ENCODE measurements around the gene RAB25.

The RAB25 gene

GRCh38 chr1:156110252-156110651 lies 49.3 kb downstream of the RAB25 start:
- TF ChIP-seq CTCF (IDR thresholded peaks at IDR 0.05; ENCODE audit: insufficient read depth, low read length, poor library complexity, severe bottlenecking) (no peak), EZH2phosphoT487 (conservative IDR thresholded peaks at IDR 0.05; ENCODE audit: low read length) (no peak)
- Histone ChIP-seq H2AFZ (ENCODE audit: low read depth, low read length, severe bottlenecking) (no peak overlapping the region), H4K20me1 (ENCODE audit: low read depth, low read length) (no peaks in the 10 kb centered on the region), H3F3A (ENCODE audit: insufficient read depth) (peaks cover 11% of the 10 kb centered on the region; the same call in 1 of the 2 replicates), H3K4me3 (ENCODE audit: insufficient read depth, low read length, poor library complexity, severe bottlenecking) (no peak overlapping the region), H3K9me3 (ENCODE audit: insufficient read depth, low read length) (no peaks in the 10 kb centered on the region), H3K79me2 (ENCODE audit: insufficient read depth, low read length) (no peaks in the 10 kb centered on the region), H3K27me3 (ENCODE audit: low read length) (no peaks in the 10 kb centered on the region), H3K4me2 (ENCODE audit: low read depth, low read length, poor library complexity, severe bottlenecking) (no peak overlapping the region), H3K9ac (ENCODE audit: low read length) (no peak overlapping the region), H3K27ac (ENCODE audit: low read depth, low read length) (no peak overlapping the region), H3K9me2 (replicated peaks; ENCODE audit: insufficient read depth, low read length) (no peaks in the 10 kb centered on the region), H3K36me3 (ENCODE audit: low read length) (no peaks in the 10 kb centered on the region)

GRCh38 chr1:156111355-156111962 lies 50.5 kb downstream of the RAB25 start:
- Histone ChIP-seq H4K20me1 (ENCODE audit: low read depth, low read length) (no peaks in the 10 kb centered on the region), H3K9me2 (replicated peaks; ENCODE audit: insufficient read depth, low read length) (no peaks in the 10 kb centered on the region), H3K9ac (ENCODE audit: low read length) (no peak overlapping the region), H3K36me3 (ENCODE audit: low read length) (no peaks in the 10 kb centered on the region), H2AFZ (ENCODE audit: low read depth, low read length, severe bottlenecking) (no peak overlapping the region), H3K79me2 (ENCODE audit: insufficient read depth, low read length) (no peaks in the 10 kb centered on the region), H3F3A (ENCODE audit: insufficient read depth) (peaks cover 7% of the 10 kb centered on the region; the same call in 1 of the 2 replicates), H3K4me2 (ENCODE audit: low read depth, low read length, poor library complexity, severe bottlenecking) (no peak overlapping the region), H3K4me3 (ENCODE audit: insufficient read depth, low read length, poor library complexity, severe bottlenecking) (no peak overlapping the region), H3K27ac (ENCODE audit: low read depth, low read length) (no peak overlapping the region), H3K27me3 (ENCODE audit: low read length) (no peaks in the 10 kb centered on the region), H3K9me3 (ENCODE audit: insufficient read depth, low read length) (no peaks in the 10 kb centered on the region)
- TF ChIP-seq CTCF (IDR thresholded peaks at IDR 0.05; ENCODE audit: insufficient read depth, low read length, poor library complexity, severe bottlenecking) (no peak), EZH2phosphoT487 (conservative IDR thresholded peaks at IDR 0.05; ENCODE audit: low read length) (no peak)

GRCh38 chr1:156112276-156113137 lies 51.5 kb downstream of the RAB25 start:
- Histone ChIP-seq H3K27me3 (ENCODE audit: low read length) (no peaks in the 10 kb centered on the region), H3K27ac (ENCODE audit: low read depth, low read length) (no peak overlapping the region), H4K20me1 (ENCODE audit: low read depth, low read length) (no peaks in the 10 kb centered on the region), H3K4me2 (ENCODE audit: low read depth, low read length, poor library complexity, severe bottlenecking) (no peak overlapping the region), H2AFZ (ENCODE audit: low read depth, low read length, severe bottlenecking) (no peak overlapping the region), H3K9me2 (replicated peaks; ENCODE audit: insufficient read depth, low read length) (no peaks in the 10 kb centered on the region), H3K9ac (ENCODE audit: low read length) (no peak overlapping the region), H3K36me3 (ENCODE audit: low read length) (no peaks in the 10 kb centered on the region), H3F3A (ENCODE audit: insufficient read depth) (no peaks in the 10 kb centered on the region), H3K79me2 (ENCODE audit: insufficient read depth, low read length) (no peaks in the 10 kb centered on the region), H3K4me3 (ENCODE audit: insufficient read depth, low read length, poor library complexity, severe bottlenecking) (no peak overlapping the region), H3K9me3 (ENCODE audit: insufficient read depth, low read length) (no peaks in the 10 kb centered on the region)
- TF ChIP-seq CTCF (IDR thresholded peaks at IDR 0.05; ENCODE audit: insufficient read depth, low read length, poor library complexity, severe bottlenecking) (no peak), EZH2phosphoT487 (conservative IDR thresholded peaks at IDR 0.05; ENCODE audit: low read length) (no peak)
